NB4 (cell line): ENCODE measurements around the gene CREB5.

Experiments
- CTCF ChIP-seq: IDR thresholded peaks from one replicate; pipeline ENCODE4 v1.5.1; 2012; ENCODE audit warnings: low read depth, low read length
- MAX ChIP-seq: IDR thresholded peaks from 2 replicates; pipeline ENCODE4 v1.6.1; 2011; ENCODE audit warnings: low read depth, low read length
- MYC ChIP-seq: IDR thresholded peaks from 2 replicates; pipeline ENCODE4 v1.6.1; 2011; ENCODE audit warnings: low read depth, low read length

GRCh38 chr7:28469562-28469961 is 57.2 kb downstream of the CREB5 start:
- TF ChIP-seq CTCF = no peak
- TF ChIP-seq MYC = no peak
- no peak for TF ChIP-seq MAX
